Right atrium auricular region (tissue), 2 donors: ENCODE results near the gene SLC27A1. TPM values are rescaled to one million over a fixed set of nuclear protein-coding genes. Genes with fewer than 3 reads are reported as not detected.
A peak's percentile ranks its signal among the peaks of the same experiment; 100 is the strongest.

Source experiments
- DNase-seq: peaks from one replicate; pipeline ENCODE4 v3.0.0-alpha.2; 2019; ENCODE audit warnings: low spot score
- H3K27ac ChIP-seq, 2 donors: fragments of 200-600 bp; sonication (generic); 1 replicate in 1 of 2; 2 replicates in 1 of 2; pipeline ENCODE4 v1.5.1; 2016 to 2019
- H3K27me3 ChIP-seq, 2 donors: fragments of 200-600 bp; sonication (generic); one replicate each; pipeline versions ENCODE4 v1.5.1 to v1.6.0; 2017 to 2019
- H3K36me3 ChIP-seq: fragments of 200-600 bp; sonication (generic); one replicate; pipeline ENCODE4 v1.5.1; 2016
- H3K4me1 ChIP-seq, 2 donors: fragments of 200-600 bp; sonication (generic); one replicate each; pipeline versions ENCODE4 v1.5.1 to v1.6.0; 2017 to 2019
- H3K4me3 ChIP-seq, 2 donors: fragments of 200-600 bp; sonication (generic); 1 replicate in 1 of 2; 2 replicates in 1 of 2; pipeline ENCODE4 v1.5.1; 2017 to 2019; ENCODE audit warnings: mild to moderate bottlenecking in 1 of 2, moderate library complexity in 1 of 2
- H3K9me3 ChIP-seq, 2 donors: fragments of 200-600 bp; sonication (generic); one replicate each; pipeline ENCODE4 v1.5.1; 2019
- total RNA-seq, 2 donors: library from RNA; depleted of rRNA; stranded (reverse); fragments of >200 nt; gene quantifications; one replicate each; pipeline ENCODE4 v1.1.0, GENCODE V29; 2016
- TF ChIP-seq, protein P1 (sequence below), 2 donors: fragments of 200-600 bp; sonication (generic); IDR thresholded peaks; one replicate each; pipeline ENCODE4 v1.5.1; 2019; ENCODE audit warnings: antibody characterized with exemption in 2 of 2

Gene SLC27A1
- total RNA-seq, 2 donors from 2014 or later = 31.2 to 65.6 TPM

DNA sequence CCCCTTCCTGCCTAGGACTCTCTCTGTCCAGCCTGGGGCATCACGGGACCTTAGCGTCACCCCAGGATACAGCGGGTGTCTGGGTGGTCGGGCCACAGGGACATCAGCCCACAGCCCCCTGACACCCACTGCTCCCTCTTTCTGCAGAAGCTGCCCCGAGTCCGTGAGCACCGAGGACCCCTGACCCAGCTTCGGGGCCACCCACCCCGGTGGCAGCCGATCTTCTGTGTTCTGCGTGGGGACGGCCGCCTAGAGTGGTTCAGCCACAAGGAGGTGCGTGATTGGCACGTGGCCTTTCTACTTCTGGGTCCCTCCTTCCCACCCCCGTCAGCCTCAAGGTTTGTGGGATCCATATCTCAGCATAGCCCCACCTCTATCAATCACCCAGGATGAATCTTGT is 61.8 kb downstream of the SLC27A1 start:
- Histone ChIP-seq H3K4me1 (no peaks in the 10 kb centered on the region), H3K36me3 (no peaks in the 10 kb centered on the region)
- DNase-seq = no peak

DNA sequence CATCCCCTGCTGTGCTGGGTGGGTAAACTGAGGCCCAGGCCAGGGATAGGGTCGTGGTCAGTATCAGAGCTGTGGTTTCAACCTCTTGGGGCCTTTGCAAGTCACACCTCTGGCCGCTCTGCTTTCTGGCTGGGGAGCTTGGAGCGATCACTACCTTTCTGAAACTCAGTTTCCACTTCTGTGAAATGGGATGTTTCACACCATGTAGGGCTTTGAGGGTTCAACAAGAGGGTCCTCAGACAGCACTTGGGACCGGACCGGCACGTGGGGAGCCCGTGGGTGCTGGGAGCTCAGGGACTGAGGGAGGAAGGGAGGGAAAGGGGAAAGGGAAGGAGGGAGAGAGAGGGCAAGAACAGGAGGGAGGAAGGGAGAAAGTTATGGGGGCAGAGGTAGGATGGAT is 62.2 kb downstream of the SLC27A1 start:
- Histone ChIP-seq H3K27me3 (no peaks in the 10 kb centered on the region), H3K4me3 (no peak overlapping the region), H3K9me3 (peaks cover 0 to 4% of the 10 kb centered on the region in 2 donors), H3K27ac (no peak overlapping the region), H3K36me3 (no peaks in the 10 kb centered on the region), H3K4me1 (no peaks in the 10 kb centered on the region)
- no peak for DNase-seq
- TF ChIP-seq, protein P1, sequence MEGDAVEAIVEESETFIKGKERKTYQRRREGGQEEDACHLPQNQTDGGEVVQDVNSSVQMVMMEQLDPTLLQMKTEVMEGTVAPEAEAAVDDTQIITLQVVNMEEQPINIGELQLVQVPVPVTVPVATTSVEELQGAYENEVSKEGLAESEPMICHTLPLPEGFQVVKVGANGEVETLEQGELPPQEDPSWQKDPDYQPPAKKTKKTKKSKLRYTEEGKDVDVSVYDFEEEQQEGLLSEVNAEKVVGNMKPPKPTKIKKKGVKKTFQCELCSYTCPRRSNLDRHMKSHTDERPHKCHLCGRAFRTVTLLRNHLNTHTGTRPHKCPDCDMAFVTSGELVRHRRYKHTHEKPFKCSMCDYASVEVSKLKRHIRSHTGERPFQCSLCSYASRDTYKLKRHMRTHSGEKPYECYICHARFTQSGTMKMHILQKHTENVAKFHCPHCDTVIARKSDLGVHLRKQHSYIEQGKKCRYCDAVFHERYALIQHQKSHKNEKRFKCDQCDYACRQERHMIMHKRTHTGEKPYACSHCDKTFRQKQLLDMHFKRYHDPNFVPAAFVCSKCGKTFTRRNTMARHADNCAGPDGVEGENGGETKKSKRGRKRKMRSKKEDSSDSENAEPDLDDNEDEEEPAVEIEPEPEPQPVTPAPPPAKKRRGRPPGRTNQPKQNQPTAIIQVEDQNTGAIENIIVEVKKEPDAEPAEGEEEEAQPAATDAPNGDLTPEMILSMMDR (IDR thresholded peaks at IDR 0.05) = no peak

More for the DNA sequence above, 61.8 kb downstream of the SLC27A1 start:
- Histone ChIP-seq H3K27me3 (no peaks in the 10 kb centered on the region), H3K4me3 (no peak overlapping the region), H3K27ac (no peak overlapping the region), H3K9me3 (peaks cover 0 to 4% of the 10 kb centered on the region in 2 donors)
- TF ChIP-seq, protein P1 (IDR thresholded peaks at IDR 0.05) = no peak

DNA sequence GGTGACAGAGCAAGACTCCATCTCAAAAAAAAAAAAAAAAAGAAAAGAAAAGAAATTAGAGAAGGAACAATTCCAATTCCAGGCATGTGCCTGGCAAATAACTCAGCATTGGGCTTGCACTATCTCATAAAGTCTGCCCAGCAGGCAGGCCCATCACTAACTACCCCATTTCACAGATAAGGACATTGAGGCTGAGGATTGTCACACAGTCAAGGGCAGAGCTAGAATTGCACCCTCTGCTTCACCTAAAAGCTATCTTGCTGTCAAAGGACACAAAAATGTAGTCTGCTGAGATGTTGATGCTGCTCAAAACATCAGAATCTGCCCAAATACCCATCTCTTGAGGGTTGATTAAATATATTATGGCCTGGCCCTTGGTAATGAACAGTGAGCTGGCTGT is 64.4 kb downstream of the SLC27A1 start:
- TF ChIP-seq, protein P1 (IDR thresholded peaks at IDR 0.05) = no peak
- no peaks in the 10 kb centered on the region for H3K9me3 ChIP-seq
- H3K27ac ChIP-seq = no peak overlapping the region
- H3K4me1 ChIP-seq = peaks cover 0 to 12% of the 10 kb centered on the region in 2 donors
- no peak for DNase-seq
- H3K4me3 ChIP-seq = no peak overlapping the region
- H3K36me3 ChIP-seq = no peaks in the 10 kb centered on the region
- no peaks in the 10 kb centered on the region for H3K27me3 ChIP-seq

DNA sequence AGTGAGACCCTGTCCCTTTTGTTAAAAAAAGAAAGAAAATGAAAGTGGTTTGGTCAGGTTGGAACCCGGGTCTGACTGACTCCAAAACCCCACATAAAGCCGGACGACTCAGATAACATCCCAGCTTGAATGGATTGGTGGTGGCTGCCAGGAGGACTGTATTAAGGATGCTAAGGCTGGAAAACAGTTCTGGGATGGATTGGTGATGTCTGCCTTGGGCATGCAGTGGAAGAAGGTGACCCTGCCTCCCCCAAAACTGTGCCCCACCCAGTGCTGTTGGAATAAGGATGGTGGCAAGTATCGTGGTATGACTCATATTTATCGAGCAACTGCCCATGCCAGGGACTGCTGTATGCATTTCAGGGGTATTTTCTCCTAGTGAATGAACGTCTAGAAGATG is 66.6 kb downstream of the SLC27A1 start:
- TF ChIP-seq, protein P1 (IDR thresholded peaks at IDR 0.05) = no peak
- Histone ChIP-seq H3K9me3 (no peaks in the 10 kb centered on the region), H3K36me3 (no peaks in the 10 kb centered on the region), H3K4me3 (no peak overlapping the region), H3K27me3 (no peaks in the 10 kb centered on the region), H3K4me1 (peaks cover 0 to 14% of the 10 kb centered on the region in 2 donors), H3K27ac (no peak overlapping the region)
- DNase-seq = no peak

DNA sequence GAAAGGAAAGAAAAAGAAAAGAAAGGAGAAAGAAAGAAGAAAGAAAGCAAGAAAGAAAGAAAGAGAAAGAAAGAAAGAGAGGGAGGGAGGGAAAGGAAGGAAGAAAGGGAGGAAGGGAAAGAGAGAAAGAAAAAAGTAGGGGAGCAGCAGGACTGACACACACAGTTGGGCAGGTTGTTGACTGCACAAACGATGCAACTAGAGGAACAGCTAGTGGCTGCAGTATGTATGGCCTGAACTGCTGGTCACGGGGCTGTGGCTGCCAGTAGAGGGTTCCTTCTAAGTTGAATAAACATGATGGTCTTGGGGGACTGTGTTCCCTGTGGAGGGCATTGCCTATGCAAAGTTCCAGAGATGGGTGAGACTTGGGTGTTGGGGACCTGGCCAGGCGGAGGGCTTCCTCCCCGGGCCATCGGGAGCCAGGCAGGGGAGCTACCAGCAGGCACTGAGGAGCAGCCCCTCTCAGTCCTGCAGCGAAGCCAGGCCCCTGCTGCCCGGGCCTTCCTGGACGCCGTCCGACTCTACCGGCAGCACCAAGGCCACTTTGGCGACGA is 68.4 kb downstream of the SLC27A1 start:
- Histone ChIP-seq H3K27ac (peak overlapping the region in 1 of 2 donors; percentile 48), H3K4me3 (peak overlapping the region; percentile 40 to 51), H3K36me3 (no peaks in the 10 kb centered on the region), H3K27me3 (no peaks in the 10 kb centered on the region), H3K9me3 (no peaks in the 10 kb centered on the region), H3K4me1 (peaks cover 0 to 14% of the 10 kb centered on the region in 2 donors)
- TF ChIP-seq, protein P1 (IDR thresholded peaks at IDR 0.05) = no peak
- DNase-seq = no peak
